HTERT RPE-1 (cell line): ENCODE results near the gene SEMA3F.

ENCODE experiments used
- in situ Hi-C: fragments of 300-500 bp; cut with MboI; formaldehyde crosslinking; loops from 4 replicates; pipeline ENCODE4 v1.14.3; 2020; ENCODE audit warnings: low sequenced_read_pairs

The SEMA3F gene

GRCh38 chr3:50169232-50169832 is 14.2 kb downstream of the SEMA3F start:
- in situ Hi-C loops = no loop called here

DNA sequence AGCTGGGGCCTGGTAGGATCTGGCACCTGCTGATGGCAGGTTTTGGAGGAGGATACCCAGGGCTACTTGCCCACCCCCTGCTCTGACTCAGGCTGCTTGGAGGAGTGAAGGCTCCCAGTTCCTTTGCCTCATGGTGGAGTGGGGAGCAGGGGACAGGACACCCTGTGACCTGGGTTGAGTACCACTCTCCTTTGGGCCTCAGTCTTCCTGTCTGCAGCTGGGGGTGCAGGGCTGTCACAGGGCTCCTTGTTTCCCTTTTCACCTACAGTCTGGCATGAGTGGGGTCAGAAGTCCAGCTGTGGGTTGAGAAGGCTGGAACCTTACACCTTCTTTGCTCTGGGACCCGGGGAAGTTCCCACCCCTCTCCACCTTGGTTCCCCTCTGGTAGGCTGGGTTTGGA is 14.7 kb downstream of the SEMA3F start:
- in situ Hi-C loops = no loop called here

GRCh38 chr3:50170689-50171088 is 15.6 kb downstream of the SEMA3F start:
- in situ Hi-C loops = no loop called here

- in situ Hi-C loops = no loop called here
These were observed 16.6 kb downstream of the SEMA3F start for GRCh38 chr3:50171540-50172301.

GRCh38 chr3:50172626-50173220 is 17.6 kb downstream of the SEMA3F start:
- in situ Hi-C loops = no loop called here

GRCh38 chr3:50173685-50174516 is 18.8 kb downstream of the SEMA3F start:
- in situ Hi-C loops = no loop called here

GRCh38 chr3:50174517-50174895 is 19.4 kb downstream of the SEMA3F start:
- in situ Hi-C loops = no loop called here

GRCh38 chr3:50174947-50175524 is 19.9 kb downstream of the SEMA3F start:
- in situ Hi-C loops = no loop called here

- in situ Hi-C loops = no loop called here
These were observed 22.2 kb downstream of the SEMA3F start for GRCh38 chr3:50177346-50177745.

GRCh38 chr3:50179710-50180109 is 24.6 kb downstream of the SEMA3F start:
- in situ Hi-C loops = no loop called here

GRCh38 chr3:50181985-50182384 is 26.9 kb downstream of the SEMA3F start:
- in situ Hi-C loops = no loop called here

GRCh38 chr3:50182533-50183099 is 27.5 kb downstream of the SEMA3F start:
- in situ Hi-C loops = no loop called here

DNA sequence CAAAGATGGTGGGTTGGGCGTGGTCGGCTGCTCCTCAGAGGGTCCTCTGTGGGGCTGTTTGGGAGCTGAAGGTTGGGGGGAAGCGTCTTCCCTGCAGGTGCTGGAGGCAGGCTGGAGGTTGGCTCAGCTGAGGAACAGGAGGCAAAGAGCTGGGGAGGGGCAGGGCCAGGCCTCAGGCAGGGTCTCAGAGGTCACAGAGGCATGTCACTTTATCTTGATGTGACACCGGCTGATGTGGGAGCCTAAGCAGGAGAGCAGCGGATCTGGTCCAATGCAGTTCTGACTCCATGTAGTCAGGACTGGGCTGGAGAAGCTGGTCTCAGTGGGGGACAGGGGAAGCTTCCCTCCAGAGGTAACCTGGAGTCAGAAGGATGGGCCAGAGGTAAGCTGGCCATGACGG is 28.6 kb downstream of the SEMA3F start:
- in situ Hi-C loops = no loop called here

DNA sequence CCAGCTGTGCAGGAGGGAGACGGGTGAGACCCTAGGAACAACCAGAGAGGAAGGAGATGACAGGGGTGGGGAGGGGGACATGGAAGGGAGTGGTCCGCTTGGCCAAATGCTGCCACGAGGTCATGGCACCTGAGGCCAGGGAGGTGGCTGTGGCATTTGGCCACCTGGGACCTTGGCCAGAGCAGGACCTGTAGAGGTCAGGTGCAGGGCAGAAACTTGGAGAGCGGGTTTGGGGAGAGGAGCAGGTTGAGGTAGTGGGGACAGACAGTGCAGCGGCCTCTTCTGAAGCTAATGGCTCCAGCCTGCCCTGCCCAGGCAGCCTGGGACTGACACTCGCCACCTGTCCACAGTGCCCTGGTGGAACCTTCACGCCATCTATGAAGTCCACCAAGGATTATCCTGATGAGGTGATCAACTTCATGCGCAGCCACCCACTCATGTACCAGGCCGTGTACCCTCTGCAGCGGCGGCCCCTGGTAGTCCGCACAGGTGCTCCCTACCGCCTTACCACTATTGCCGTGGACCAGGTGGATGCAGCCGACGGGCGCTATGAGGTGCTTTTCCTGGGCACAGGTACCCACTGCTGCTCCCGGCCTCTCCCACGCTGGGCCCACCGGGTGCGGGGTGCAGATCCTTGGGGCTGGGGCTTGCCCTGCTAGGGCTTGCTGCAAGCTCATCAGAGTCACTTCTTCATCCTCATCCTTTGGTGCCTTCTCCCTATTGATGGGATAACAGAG is 29.3 kb downstream of the SEMA3F start:
- in situ Hi-C loops = no loop called here

GRCh38 chr3:50185230-50185629 is 30.1 kb downstream of the SEMA3F start:
- in situ Hi-C loops = no loop called here

DNA sequence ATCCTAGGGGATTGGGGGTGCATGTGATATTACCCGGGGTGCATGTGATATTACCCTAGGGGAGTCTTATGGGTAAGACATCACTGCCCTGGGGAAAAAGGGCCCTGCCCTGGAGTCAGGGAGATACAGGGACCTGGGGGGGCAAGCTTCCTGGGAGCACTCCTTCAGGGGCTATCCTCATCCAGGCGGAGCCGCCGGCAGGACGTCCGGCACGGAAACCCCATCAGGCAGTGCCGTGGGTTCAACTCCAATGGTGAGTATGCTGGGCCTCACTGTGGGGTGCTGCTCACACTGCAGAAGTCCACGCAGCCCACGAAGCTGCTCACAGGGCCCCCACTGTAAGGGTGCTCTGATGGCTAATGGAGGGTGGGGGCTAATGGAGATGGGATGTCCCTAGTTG is 31.0 kb downstream of the SEMA3F start:
- in situ Hi-C loops = no loop called here

DNA sequence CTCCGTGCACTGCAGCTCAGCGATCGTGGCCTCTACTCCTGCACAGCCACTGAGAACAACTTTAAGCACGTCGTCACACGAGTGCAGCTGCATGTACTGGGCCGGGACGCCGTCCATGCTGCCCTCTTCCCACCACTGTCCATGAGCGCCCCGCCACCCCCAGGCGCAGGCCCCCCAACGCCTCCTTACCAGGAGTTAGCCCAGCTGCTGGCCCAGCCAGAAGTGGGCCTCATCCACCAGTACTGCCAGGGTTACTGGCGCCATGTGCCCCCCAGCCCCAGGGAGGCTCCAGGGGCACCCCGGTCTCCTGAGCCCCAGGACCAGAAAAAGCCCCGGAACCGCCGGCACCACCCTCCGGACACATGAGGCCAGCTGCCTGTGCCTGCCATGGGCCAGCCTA is 32.6 kb downstream of the SEMA3F start:
- in situ Hi-C loops = no loop called here

DNA sequence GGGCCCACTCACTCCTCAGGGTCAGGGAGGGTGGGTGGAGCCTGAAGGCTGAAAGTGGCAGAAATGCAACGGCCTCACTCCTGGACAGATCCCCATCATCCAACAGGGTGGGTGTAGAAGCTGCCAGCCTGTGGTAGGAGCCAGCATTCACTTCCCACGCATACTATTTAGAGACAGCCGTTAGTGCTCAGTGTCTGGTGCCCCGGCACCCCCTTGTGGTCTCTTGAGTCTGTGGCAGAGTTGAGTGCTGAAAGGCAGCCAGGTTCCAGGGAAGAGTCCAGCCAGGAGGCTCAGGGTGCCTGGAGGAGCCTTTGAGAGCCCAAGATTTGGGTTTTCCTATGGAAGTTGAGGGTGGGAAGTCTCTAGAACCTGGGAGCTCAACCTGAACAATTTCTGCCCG is 34.1 kb downstream of the SEMA3F start:
- in situ Hi-C loops = no loop called here

- in situ Hi-C loops = no loop called here
These were observed 34.9 kb downstream of the SEMA3F start for GRCh38 chr3:50189989-50190388.
